Neural crest cell (in vitro differentiated cells): Measurements from ENCODE around the gene MRAP2. TPM values are rescaled to one million over a fixed set of nuclear protein-coding genes. Genes with fewer than 3 reads are reported as not detected.
A peak's percentile ranks its signal among the peaks of the same experiment; 100 is the strongest.

Experiments
- DNase-seq: peaks from one replicate; pipeline ENCODE4 v3.0.0; 2021; ENCODE audit warnings: low read depth, mixed read lengths, low spot score
- H3K27ac Mint-ChIP-seq: one replicate; pipeline ENCODE4 v1.8.0; 2021; ENCODE audit warnings: mild to moderate bottlenecking, mixed read lengths; ENCODE audit not compliant: unreplicated experiment
- H3K27me3 Mint-ChIP-seq: 2 replicates; pipeline ENCODE4 v1.8.0; 2021; ENCODE audit warnings: low read depth, mild to moderate bottlenecking, mixed read lengths
- H3K36me3 Mint-ChIP-seq: 2 replicates; pipeline ENCODE4 v1.8.0; 2021; ENCODE audit warnings: low read depth, mild to moderate bottlenecking, mixed read lengths
- H3K4me1 Mint-ChIP-seq: 2 replicates; pipeline ENCODE4 v1.8.0; 2021; ENCODE audit warnings: mixed read lengths
- H3K4me3 Mint-ChIP-seq: one replicate; pipeline ENCODE4 v1.8.0; 2021; ENCODE audit warnings: mild to moderate bottlenecking, mixed read lengths
- H3K9me3 Mint-ChIP-seq: 2 replicates; pipeline ENCODE4 v1.8.0; 2021; ENCODE audit warnings: mixed read lengths
- CTCF ChIP-seq: fragments of 200-600 bp; sonication (generic); conservative IDR thresholded peaks from 2 replicates; pipeline ENCODE4 v1.5.0; 2021; ENCODE audit warnings: antibody characterized with exemption, mild to moderate bottlenecking
- total RNA-seq: library from RNA; stranded (reverse); gene quantifications from 2 replicates; pipeline ENCODE4 v1.2.1, GENCODE V29; 2021

The MRAP2 gene
- total RNA-seq, 1 donor from 2014 or later: 1.4 TPM

GRCh38 chr6:84013931-84014330, 19.6 kb upstream of the MRAP2 start:
- no peak for TF ChIP-seq CTCF
- Mint-ChIP-seq H3K27ac (no peak overlapping the region), H3K9me3 (no peaks in the 10 kb centered on the region), H3K27me3 (peaks cover 4% of the 10 kb centered on the region), H3K4me1 (no peaks in the 10 kb centered on the region), H3K4me3 (no peak overlapping the region), H3K36me3 (no peaks in the 10 kb centered on the region)
- DNase-seq: no peak

- Mint-ChIP-seq H3K36me3 (no peaks in the 10 kb centered on the region), H3K4me3 (no peak overlapping the region), H3K9me3 (no peaks in the 10 kb centered on the region), H3K27me3 (peaks cover 4% of the 10 kb centered on the region), H3K4me1 (no peaks in the 10 kb centered on the region), H3K27ac (no peak overlapping the region)
- no peak for DNase-seq
- no peak for TF ChIP-seq CTCF
These were observed 17.5 kb upstream of the MRAP2 start for GRCh38 chr6:84016029-84016428.

GRCh38 chr6:84017709-84018452, 15.7 kb upstream of the MRAP2 start:
- Mint-ChIP-seq H3K9me3 (no peaks in the 10 kb centered on the region), H3K27ac (peak overlapping the region; percentile 8)

GRCh38 chr6:84018453-84019061, 15.0 kb upstream of the MRAP2 start:
- TF ChIP-seq CTCF: no peak
- Mint-ChIP-seq H3K27ac (no peak overlapping the region), H3K4me1 (no peaks in the 10 kb centered on the region), H3K4me3 (no peak overlapping the region), H3K27me3 (peaks cover 4% of the 10 kb centered on the region), H3K36me3 (no peaks in the 10 kb centered on the region), H3K9me3 (no peaks in the 10 kb centered on the region)
- DNase-seq: no peak

More at GRCh38 chr6:84017709-84018452, 15.7 kb upstream of the MRAP2 start:
- Mint-ChIP-seq H3K4me1 (no peaks in the 10 kb centered on the region), H3K27me3 (peaks cover 4% of the 10 kb centered on the region), H3K36me3 (no peaks in the 10 kb centered on the region), H3K4me3 (no peak overlapping the region)
- no peak for DNase-seq
- TF ChIP-seq CTCF: no peak

- no peaks in the 10 kb centered on the region for H3K9me3 Mint-ChIP-seq
- no peak for TF ChIP-seq CTCF
- no peaks in the 10 kb centered on the region for H3K4me1 Mint-ChIP-seq
- H3K27ac Mint-ChIP-seq: no peak overlapping the region
- no peaks in the 10 kb centered on the region for H3K36me3 Mint-ChIP-seq
- peaks cover 4% of the 10 kb centered on the region for H3K27me3 Mint-ChIP-seq
- DNase-seq: no peak
- no peak overlapping the region for H3K4me3 Mint-ChIP-seq
These were observed 14.3 kb upstream of the MRAP2 start for GRCh38 chr6:84019141-84019841.
